B cell (primary cell): ENCODE measurements around the gene ARHGAP33. TPM values are rescaled to one million over a fixed set of nuclear protein-coding genes. Genes with fewer than 3 reads are reported as not detected.

Experiments used
- ATAC-seq: fragments of 200-7000 bp; cut with Tn5 transposase; one replicate; pipeline ENCODE4 v1.10.0; 2021; ENCODE audit warnings: low read depth, mild to moderate bottlenecking, moderate number of reproducible peaks, moderate library complexity
- CTCF ChIA-PET: fragments of 350-600 bp; sonication (Branson Sonifier 250); formaldehyde crosslinking; loops from one replicate; lab custom pipeline; 2021; ENCODE audit warnings: antibody characterized with exemption, inconsistent platforms; lab: Charles Lee
- POLR2A ChIA-PET: fragments of 350-600 bp; sonication (Branson Sonifier 250); formaldehyde crosslinking; loops from one replicate; lab custom pipeline; 2021; ENCODE audit warnings: antibody characterized with exemption; lab: Charles Lee
- DNase-seq: peaks from one replicate; pipeline ENCODE4 v3.0.0; 2013
- H2AFZ ChIP-seq: 2 replicates; pipeline ENCODE4 v1.6.1; 2012; ENCODE audit warnings: mild to moderate bottlenecking, low read depth, low read length; ENCODE audit not compliant: insufficient read depth, poor library complexity, severe bottlenecking
- H3K27ac ChIP-seq, 2 donors: 1 replicate in 1 of 2; 2 replicates in 1 of 2; pipeline ENCODE4 v1.5.1; 2012 to 2013; ENCODE audit warnings: low read length in 2 of 2, mild to moderate bottlenecking in 2 of 2, moderate library complexity in 1 of 2
- H3K27me3 ChIP-seq, 4 experiments: fragments of 200-600 bp in 1 of 4; sonication (generic) in 1 of 4; replicated peaks in 1 of 4; 1 replicate in 2 of 4; 2 replicates in 2 of 4; pipeline versions ENCODE4 v1.6.1 to v1.7.0; 2013 to 2016; ENCODE audit warnings: low read length in 3 of 4, mild to moderate bottlenecking in 2 of 4, mixed read lengths in 1 of 4, moderate library complexity in 1 of 4; ENCODE audit not compliant: insufficient read depth in 4 of 4, control insufficient read depth in 3 of 4; ENCODE audit errors: control extremely low read depth in 1 of 4
- H3K36me3 ChIP-seq, 2 experiments: replicated peaks in 1 of 2; 1 replicate in 1 of 2; 2 replicates in 1 of 2; pipeline versions ENCODE4 v1.6.1 to v1.7.1; 2013; ENCODE audit warnings: low read length in 1 of 2; ENCODE audit not compliant: insufficient read depth in 2 of 2, control insufficient read depth in 1 of 2; ENCODE audit errors: control extremely low read depth in 1 of 2, extremely low read depth in 1 of 2
- H3K4me1 ChIP-seq, 2 donors: fragments of 200-600 bp in 1 of 2; sonication (generic) in 1 of 2; 1 replicate in 1 of 2; 2 replicates in 1 of 2; pipeline versions ENCODE4 v1.5.1 to v1.6.1; 2013 to 2017; ENCODE audit warnings: low read length in 2 of 2; ENCODE audit not compliant: control insufficient read depth in 2 of 2, insufficient read depth in 2 of 2
- H3K4me2 ChIP-seq: replicated peaks from 2 replicates; pipeline ENCODE3; 2012; ENCODE audit warnings: mild to moderate bottlenecking, low read depth, low read length; ENCODE audit not compliant: poor library complexity, severe bottlenecking
- H3K4me3 ChIP-seq, 5 experiments: fragments of 200-600 bp in 1 of 5; sonication (generic) in 1 of 5; 1 replicate in 3 of 5; 2 replicates in 2 of 5; pipeline versions ENCODE4 v1.5.1 to v1.7.0; 2011 to 2016; ENCODE audit warnings: low read length in 4 of 5, mild to moderate bottlenecking in 4 of 5, low read depth in 2 of 5, control low read depth in 1 of 5, moderate library complexity in 1 of 5; ENCODE audit not compliant: insufficient read depth in 1 of 5; ENCODE audit errors: control extremely low read depth in 1 of 5, extremely low read depth in 1 of 5
- H3K79me2 ChIP-seq: fragments of 200-600 bp; sonication (generic); one replicate; pipeline ENCODE4 v1.6.0; 2016; ENCODE audit warnings: low read length; ENCODE audit not compliant: control insufficient read depth, insufficient read depth
- H3K9ac ChIP-seq: fragments of 200-600 bp; sonication (generic); 2 replicates; pipeline ENCODE4 v1.6.1; 2017; ENCODE audit warnings: mild to moderate bottlenecking, low read length, moderate library complexity
- H3K9me3 ChIP-seq, 3 donors: one replicate each; pipeline versions ENCODE4 v1.6.1 to v1.7.1; 2013; ENCODE audit warnings: low read length in 2 of 3; ENCODE audit not compliant: control insufficient read depth in 2 of 3, insufficient read depth in 1 of 3; ENCODE audit errors: control extremely low read depth in 1 of 3
- H4K20me1 ChIP-seq: 2 replicates; pipeline ENCODE4 v1.6.0; 2012; ENCODE audit warnings: mild to moderate bottlenecking, low read length; ENCODE audit not compliant: insufficient read depth, control insufficient read depth, poor library complexity, severe bottlenecking
- H3K27ac Mint-ChIP-seq: one replicate; pipeline ENCODE4 v1.8.0; 2021; ENCODE audit warnings: mixed read lengths
- H3K27me3 Mint-ChIP-seq: one replicate; pipeline ENCODE4 v1.8.0; 2021; ENCODE audit warnings: mixed read lengths
- H3K4me1 Mint-ChIP-seq: one replicate; pipeline ENCODE4 v1.8.0; 2021; ENCODE audit warnings: mixed read lengths
- H3K4me3 Mint-ChIP-seq: one replicate; pipeline ENCODE4 v1.8.0; 2021; ENCODE audit warnings: mixed read lengths
- H3K9me3 Mint-ChIP-seq: one replicate; pipeline ENCODE4 v1.8.0; 2022; ENCODE audit warnings: mixed read lengths; ENCODE audit not compliant: insufficient read depth
- EZH2 ChIP-seq: IDR thresholded peaks from 2 replicates; pipeline ENCODE4 v1.6.1; 2012; ENCODE audit warnings: borderline replicate concordance, low read depth, mild to moderate bottlenecking, moderate library complexity, low read length; ENCODE audit not compliant: insufficient read depth, poor library complexity, severe bottlenecking
- WGBS: methylation state at CpG from one replicate; pipeline ENCODE4 v1.1.5; 2013; ENCODE audit warnings: missing lambda C conversion rate; ENCODE audit not compliant: insufficient coverage; 5-methylcytosine and 5-hydroxymethylcytosine counted together
- intact Hi-C: fragments of 100-400 bp; cut with micrococcal nuclease; formaldehyde crosslinking; loops from one replicate; pipeline ENCODE4 v1.10.0; 2022
- polyA plus RNA-seq: library from polyadenylated mRNA; depleted of rRNA; stranded (reverse); fragments of >200 nt; gene quantifications from 2 replicates; pipeline ENCODE4 v1.2.3, GENCODE V29; 2012
- total RNA-seq, 2 donors: library from RNA; stranded (reverse); fragments of 120-200 nt in 1 of 2; gene quantifications; 1 replicate in 1 of 2; 2 replicates in 1 of 2; pipeline versions ENCODE4 v1.2.3 to v1.2.4, GENCODE V29; 2013 to 2022
- TF ChIP-seq, protein P1 (sequence below): fragments of 200-600 bp; IDR thresholded peaks from one replicate; pipeline ENCODE4 v1.8.0; 2022; ENCODE audit warnings: antibody characterized with exemption, mild to moderate bottlenecking

Gene ARHGAP33
- total and polyA plus RNA-seq, 2 donors (not counting 1 experiment from before 2014, with no cell fraction given), result 18.2 to 27.8 TPM

DNA sequence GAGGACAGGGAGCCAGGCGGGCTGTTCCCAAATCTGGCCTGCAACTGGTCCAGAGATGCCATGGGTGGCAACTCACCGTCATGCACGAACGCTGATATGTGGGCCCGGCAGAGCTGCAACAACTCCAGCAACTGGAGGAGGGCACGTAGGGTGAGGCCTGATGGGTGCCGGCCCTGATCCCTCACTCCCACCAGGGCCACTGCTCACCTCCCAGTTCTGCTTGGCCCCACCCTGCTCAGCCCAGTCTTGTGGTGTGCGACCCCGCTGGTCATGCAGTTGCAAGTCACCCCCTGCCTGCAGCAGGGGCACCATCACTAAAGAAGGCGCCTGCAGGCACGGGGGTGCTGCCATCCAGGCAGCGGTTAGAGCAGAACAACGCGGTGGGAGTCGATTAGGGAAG is 16.9 kb downstream of the ARHGAP33 start:
- no peak for ATAC-seq
- Histone ChIP-seq H2AFZ (no peak overlapping the region), H3K9ac (no peak overlapping the region), H3K27ac (no peak overlapping the region), H3K36me3 (no peaks in the 10 kb centered on the region), H4K20me1 (no peaks in the 10 kb centered on the region), H3K27me3 (peaks cover 0 to 11% (median 3%) of the 10 kb centered on the region in 4 experiments), H3K79me2 (no peaks in the 10 kb centered on the region), H3K4me3 (no peak overlapping the region), H3K4me1 (peaks cover 0 to 3% of the 10 kb centered on the region in 2 donors), H3K4me2 (no peak overlapping the region), H3K9me3 (peaks cover 0 to 4% (median 0%) of the 10 kb centered on the region in 3 donors)
- H3K27me3 Mint-ChIP-seq, result peaks cover 21% of the 10 kb centered on the region
- ChIA-PET POLR2A (no interaction called here), CTCF (no interaction called here)
- TF ChIP-seq EZH2, result no peak
- TF ChIP-seq, protein P1, sequence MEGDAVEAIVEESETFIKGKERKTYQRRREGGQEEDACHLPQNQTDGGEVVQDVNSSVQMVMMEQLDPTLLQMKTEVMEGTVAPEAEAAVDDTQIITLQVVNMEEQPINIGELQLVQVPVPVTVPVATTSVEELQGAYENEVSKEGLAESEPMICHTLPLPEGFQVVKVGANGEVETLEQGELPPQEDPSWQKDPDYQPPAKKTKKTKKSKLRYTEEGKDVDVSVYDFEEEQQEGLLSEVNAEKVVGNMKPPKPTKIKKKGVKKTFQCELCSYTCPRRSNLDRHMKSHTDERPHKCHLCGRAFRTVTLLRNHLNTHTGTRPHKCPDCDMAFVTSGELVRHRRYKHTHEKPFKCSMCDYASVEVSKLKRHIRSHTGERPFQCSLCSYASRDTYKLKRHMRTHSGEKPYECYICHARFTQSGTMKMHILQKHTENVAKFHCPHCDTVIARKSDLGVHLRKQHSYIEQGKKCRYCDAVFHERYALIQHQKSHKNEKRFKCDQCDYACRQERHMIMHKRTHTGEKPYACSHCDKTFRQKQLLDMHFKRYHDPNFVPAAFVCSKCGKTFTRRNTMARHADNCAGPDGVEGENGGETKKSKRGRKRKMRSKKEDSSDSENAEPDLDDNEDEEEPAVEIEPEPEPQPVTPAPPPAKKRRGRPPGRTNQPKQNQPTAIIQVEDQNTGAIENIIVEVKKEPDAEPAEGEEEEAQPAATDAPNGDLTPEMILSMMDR, result no peak
- H3K9me3 Mint-ChIP-seq, result no peaks in the 10 kb centered on the region
- WGBS, result 93% methylated on average over 15 of the region's 15 CpGs
- no peak overlapping the region for H3K4me3 Mint-ChIP-seq
- H3K27ac Mint-ChIP-seq, result no peak overlapping the region
- peaks cover 3% of the 10 kb centered on the region for H3K4me1 Mint-ChIP-seq
- intact Hi-C loops, result no loop called here
- no peak for DNase-seq

- no peak overlapping the region for H3K27ac Mint-ChIP-seq
- ATAC-seq, result no peak
- H3K27me3 ChIP-seq, result peaks cover 0 to 13% (median 3%) of the 10 kb centered on the region in 4 experiments
- WGBS, result 84% methylated on average over 8 of the region's 8 CpGs
- intact Hi-C loops, result no loop called here
- no peak for DNase-seq
- H4K20me1 ChIP-seq, result no peaks in the 10 kb centered on the region
- H3K36me3 ChIP-seq, result no peaks in the 10 kb centered on the region
- H3K79me2 ChIP-seq, result no peaks in the 10 kb centered on the region
- H3K4me3 Mint-ChIP-seq, result no peak overlapping the region
- peaks cover 6% of the 10 kb centered on the region for H3K4me1 Mint-ChIP-seq
- H3K27ac ChIP-seq, result no peak overlapping the region
- TF ChIP-seq, protein P1, result no peak
- TF ChIP-seq EZH2, result no peak
- H3K9ac ChIP-seq, result no peak overlapping the region
- H3K9me3 Mint-ChIP-seq, result no peaks in the 10 kb centered on the region
- peaks cover 21% of the 10 kb centered on the region for H3K27me3 Mint-ChIP-seq
- CTCF ChIA-PET, result no interaction called here
- no peak overlapping the region for H3K4me3 ChIP-seq
- peaks cover 0 to 5% of the 10 kb centered on the region in 2 donors for H3K4me1 ChIP-seq
- H3K4me2 ChIP-seq, result no peak overlapping the region
- peaks cover 0 to 4% (median 0%) of the 10 kb centered on the region in 3 donors for H3K9me3 ChIP-seq
- POLR2A ChIA-PET, result no interaction called here
- no peak overlapping the region for H2AFZ ChIP-seq
Measured at GRCh38 chr19:35792888-35793287, 17.5 kb downstream of the ARHGAP33 start.
